GM12891 (cell line): ENCODE results near the gene PAEP.

Experiments
- DNase-seq: peaks from one replicate; pipeline ENCODE4 v3.0.0; 2011; ENCODE audit warnings: low spot score; ENCODE audit not compliant: insufficient read length
- FAIRE-seq: peaks from 2 replicates; lab custom pipeline; 2011; peaks lifted over from hg19 to GRCh38; lab: Jason Lieb, UNC
- PAX5 ChIP-seq: IDR thresholded peaks from 2 replicates; pipeline ENCODE4 v1.6.1; 2011; ENCODE audit warnings: low read length, moderate library complexity, mild to moderate bottlenecking; ENCODE audit not compliant: insufficient read depth, severe bottlenecking
- POLR2A ChIP-seq: IDR thresholded peaks from 2 replicates; pipeline ENCODE4 v1.6.1; 2011; ENCODE audit warnings: low read depth, low read length, control low read depth
- POLR2AphosphoS5 ChIP-seq: IDR thresholded peaks from 2 replicates; pipeline ENCODE4 v1.6.1; 2011; ENCODE audit warnings: low read depth, low read length, control low read depth
- POU2F2 ChIP-seq: IDR thresholded peaks from 2 replicates; pipeline ENCODE4 v1.6.1; 2011; ENCODE audit warnings: low read depth, mild to moderate bottlenecking, control low read depth, low read length, moderate library complexity
- SPI1 ChIP-seq: IDR thresholded peaks from 2 replicates; pipeline ENCODE4 v1.6.1; 2011; ENCODE audit warnings: low read depth, low read length, control low read depth
- TAF1 ChIP-seq: IDR thresholded peaks from 2 replicates; pipeline ENCODE4 v1.6.1; 2011; ENCODE audit warnings: low read depth, low read length, control low read depth

Gene PAEP

DNA sequence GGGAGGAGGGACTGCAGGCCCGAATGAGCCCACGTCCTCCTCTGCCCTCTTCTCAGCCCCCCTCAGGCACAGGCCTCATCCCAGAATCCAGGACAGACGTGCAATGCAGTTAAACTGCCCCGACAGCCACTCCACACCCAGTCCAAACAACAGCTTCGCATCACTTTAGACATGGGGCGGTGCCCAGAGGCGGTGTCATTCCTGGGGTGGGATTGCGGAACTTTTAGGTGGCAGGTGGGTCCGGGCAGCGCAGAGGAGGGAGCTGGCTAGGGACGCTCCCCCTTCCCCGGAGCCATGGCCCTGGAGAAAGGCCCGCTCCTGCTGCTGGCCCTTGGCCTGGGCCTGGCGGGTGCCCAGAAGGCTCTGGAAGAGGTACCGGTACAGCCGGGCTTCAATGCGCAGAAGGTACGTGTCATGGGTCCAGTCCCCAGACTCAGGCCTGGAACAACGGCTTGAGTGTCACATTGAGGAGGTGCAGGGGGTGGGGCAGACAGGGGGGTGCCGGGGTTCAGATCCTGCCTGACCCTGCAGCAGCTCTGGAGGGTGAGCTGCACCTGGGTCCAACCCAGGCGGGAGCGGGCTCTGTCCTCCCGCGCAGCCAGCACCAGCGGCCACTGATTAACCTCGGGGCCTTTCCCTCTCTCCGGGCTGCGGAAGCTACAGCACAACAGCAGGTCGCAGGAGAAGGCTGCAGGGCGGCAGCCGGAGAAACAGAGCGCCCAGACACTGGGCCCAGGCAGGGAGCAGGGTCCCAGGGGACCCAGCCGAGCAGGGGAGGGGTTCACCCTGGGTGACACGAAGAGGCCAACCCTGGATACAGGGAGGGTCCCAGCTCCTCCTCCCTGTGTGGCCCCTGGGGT is 52.6 kb downstream of the PAEP start:
- TF ChIP-seq TAF1 (no peak), POU2F2 (no peak), POLR2AphosphoS5 (no peak), PAX5 (no peak), POLR2A (no peak), SPI1 (no peak)
- FAIRE-seq: no peak
- DNase-seq: no peak

DNA sequence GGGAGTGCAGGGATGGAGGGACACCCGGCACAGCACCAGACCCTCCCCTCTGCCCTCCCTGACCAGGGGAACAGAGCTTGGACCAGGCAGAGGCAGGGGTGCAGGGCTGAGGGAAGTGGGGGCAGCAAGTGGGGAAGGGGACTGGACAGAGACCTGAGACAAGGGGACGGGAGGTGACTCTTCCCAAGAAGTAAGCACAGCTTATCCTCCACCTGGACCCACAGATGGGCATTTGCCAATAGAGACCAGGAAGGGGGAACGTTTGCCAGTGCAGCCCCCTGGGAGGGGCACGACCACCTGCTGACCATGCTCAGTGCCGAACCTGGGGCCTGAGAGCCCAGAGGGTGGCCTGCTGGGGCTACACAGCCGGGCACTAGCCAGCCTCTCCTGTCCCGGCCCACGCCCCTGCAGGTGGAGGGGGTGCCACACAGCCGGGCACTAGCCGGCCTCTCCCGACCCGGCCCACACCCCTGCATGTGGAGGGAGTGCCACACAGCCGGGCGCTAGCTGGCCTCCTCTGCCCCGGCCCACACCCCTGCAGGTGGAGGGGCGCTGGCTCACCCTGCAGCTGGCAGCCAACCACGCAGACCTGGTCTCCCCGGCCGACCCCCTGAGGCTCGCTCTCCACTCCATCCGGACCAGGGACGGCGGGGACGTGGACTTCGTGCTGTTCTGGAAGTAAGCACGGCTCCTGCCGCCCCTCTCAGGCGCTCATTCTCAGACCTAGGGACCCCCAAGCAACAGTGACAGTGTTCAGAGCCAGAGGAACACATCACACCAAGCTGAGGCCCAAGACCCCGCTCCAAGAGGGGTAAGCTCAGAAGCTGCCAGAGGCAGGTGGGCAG is 53.5 kb downstream of the PAEP start:
- FAIRE-seq (no peak), DNase-seq (no peak)
- no peak for TF ChIP-seq PAX5
- TF ChIP-seq SPI1: no peak
- no peak for TF ChIP-seq TAF1
- no peak for TF ChIP-seq POU2F2
- TF ChIP-seq POLR2A: no peak
- no peak for TF ChIP-seq POLR2AphosphoS5

DNA sequence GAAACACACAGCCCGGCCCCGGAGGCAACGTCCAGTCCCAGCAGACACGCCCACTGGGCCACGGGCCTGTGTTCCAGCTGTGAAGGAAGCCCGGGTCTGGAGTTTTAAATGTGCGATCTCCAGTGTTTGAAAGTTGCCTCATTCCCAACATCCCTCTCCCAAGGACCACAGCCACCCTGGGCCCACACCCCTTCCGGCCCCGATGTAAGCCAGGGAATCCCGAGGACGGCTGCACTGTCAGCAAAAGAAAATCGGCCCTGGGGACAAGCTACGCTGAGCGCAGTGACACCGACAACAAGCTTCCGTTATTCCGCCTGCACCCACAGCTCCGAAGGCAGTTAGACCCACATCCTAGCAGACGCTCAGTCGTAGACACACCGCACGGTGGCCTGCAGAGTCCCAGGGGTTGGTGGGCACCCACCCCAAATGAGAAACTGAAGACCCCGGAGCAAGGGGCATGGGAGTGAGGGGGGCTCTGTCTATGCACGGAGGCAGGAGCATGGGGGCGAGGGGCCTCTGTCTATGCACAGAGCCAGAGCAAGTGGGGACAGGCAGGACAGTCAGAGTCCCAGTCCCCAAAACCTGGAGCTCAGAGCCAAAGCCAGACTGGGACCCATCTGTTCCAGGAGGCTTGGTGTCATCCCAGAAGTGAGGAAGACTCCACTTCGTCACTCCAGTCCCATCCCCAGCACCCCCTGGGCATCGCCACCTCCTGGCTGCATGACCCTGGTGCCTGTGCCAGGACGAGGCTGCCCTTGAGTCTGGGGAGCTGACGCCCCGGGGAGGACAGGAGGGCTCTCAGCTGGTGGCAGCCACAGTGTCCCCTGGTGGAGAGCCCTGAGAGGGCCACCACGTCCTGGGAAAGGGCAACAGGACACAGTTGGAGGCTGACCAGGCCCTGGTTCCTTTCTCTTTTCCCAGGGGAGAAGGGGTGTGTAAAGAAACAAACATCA is 54.4 kb downstream of the PAEP start:
- TF ChIP-seq POLR2AphosphoS5 (no peak), SPI1 (no peak), POLR2A (no peak), PAX5 (no peak)
- DNase-seq (no peak), FAIRE-seq (no peak)
